Measurements from ENCODE around the gene HNRNPA1. TPM values are rescaled to one million over a fixed set of nuclear protein-coding genes. Genes with fewer than 3 reads are reported as not detected.

HNRNPA1 gene
- total and polyA plus RNA-seq, 9 of the 15 experiments (the other 6 are each of a cell fraction or from before 2014, with no cell fraction given) = 1,166 to 2,703 (median 1,815) TPM

GRCh38 chr12:54286042-54287030 is 5.8 kb downstream of the HNRNPA1 start (continued):
- TF ChIP-seq, protein P1, sequence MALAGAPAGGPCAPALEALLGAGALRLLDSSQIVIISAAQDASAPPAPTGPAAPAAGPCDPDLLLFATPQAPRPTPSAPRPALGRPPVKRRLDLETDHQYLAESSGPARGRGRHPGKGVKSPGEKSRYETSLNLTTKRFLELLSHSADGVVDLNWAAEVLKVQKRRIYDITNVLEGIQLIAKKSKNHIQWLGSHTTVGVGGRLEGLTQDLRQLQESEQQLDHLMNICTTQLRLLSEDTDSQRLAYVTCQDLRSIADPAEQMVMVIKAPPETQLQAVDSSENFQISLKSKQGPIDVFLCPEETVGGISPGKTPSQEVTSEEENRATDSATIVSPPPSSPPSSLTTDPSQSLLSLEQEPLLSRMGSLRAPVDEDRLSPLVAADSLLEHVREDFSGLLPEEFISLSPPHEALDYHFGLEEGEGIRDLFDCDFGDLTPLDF (CRISPR knock-in tag; IDR thresholded peaks at IDR 0.05) = no peak
- TF ChIP-seq ATF2 (CRISPR knock-in tag; IDR thresholded peaks at IDR 0.05) (no peak), FOXK1 (CRISPR knock-in tag; IDR thresholded peaks at IDR 0.05; ENCODE audit: borderline replicate concordance) (no peak), ZNF398 (CRISPR knock-in tag; IDR thresholded peaks at IDR 0.05) (no peak), TFE3 (CRISPR knock-in tag; IDR thresholded peaks at IDR 0.05) (no peak), ADNP (tag; IDR thresholded peaks at IDR 0.05) (no peak), ZBTB17 (CRISPR knock-in tag; IDR thresholded peaks at IDR 0.05) (no peak; the same call in 1 of the 2 replicates), NFXL1 (CRISPR knock-in tag; IDR thresholded peaks at IDR 0.05) (no peak), NR2F6 (CRISPR knock-in tag; IDR thresholded peaks at IDR 0.05) (no peak), BCLAF1 (IDR thresholded peaks at IDR 0.05; ENCODE audit: borderline replicate concordance in 1 of 2, control insufficient read depth in 1 of 2, low read depth in 2 of 2, low read length in 1 of 2) (peak; percentile 7 to 32; a peak in 2 of 4 replicates), ZNF347 (CRISPR knock-in tag; IDR thresholded peaks at IDR 0.05; ENCODE audit: low read depth) (no peak), GATAD2B (IDR thresholded peaks at IDR 0.05; ENCODE audit: borderline replicate concordance) (no peak; the same call in 1 of the 2 replicates), PURB (CRISPR knock-in tag; IDR thresholded peaks at IDR 0.05; ENCODE audit: low read depth) (no peak)
- TF ChIP-seq, protein P2, sequence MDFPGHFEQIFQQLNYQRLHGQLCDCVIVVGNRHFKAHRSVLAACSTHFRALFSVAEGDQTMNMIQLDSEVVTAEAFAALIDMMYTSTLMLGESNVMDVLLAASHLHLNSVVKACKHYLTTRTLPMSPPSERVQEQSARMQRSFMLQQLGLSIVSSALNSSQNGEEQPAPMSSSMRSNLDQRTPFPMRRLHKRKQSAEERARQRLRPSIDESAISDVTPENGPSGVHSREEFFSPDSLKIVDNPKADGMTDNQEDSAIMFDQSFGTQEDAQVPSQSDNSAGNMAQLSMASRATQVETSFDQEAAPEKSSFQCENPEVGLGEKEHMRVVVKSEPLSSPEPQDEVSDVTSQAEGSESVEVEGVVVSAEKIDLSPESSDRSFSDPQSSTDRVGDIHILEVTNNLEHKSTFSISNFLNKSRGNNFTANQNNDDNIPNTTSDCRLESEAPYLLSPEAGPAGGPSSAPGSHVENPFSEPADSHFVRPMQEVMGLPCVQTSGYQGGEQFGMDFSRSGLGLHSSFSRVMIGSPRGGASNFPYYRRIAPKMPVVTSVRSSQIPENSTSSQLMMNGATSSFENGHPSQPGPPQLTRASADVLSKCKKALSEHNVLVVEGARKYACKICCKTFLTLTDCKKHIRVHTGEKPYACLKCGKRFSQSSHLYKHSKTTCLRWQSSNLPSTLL (IDR thresholded peaks at IDR 0.05) = no peak

Data from K562 (cell line).